ENCODE measurements around the gene SHOX. TPM values are rescaled to one million over a fixed set of nuclear protein-coding genes. Genes with fewer than 3 reads are reported as not detected.
"Not testable (repeated sequence)": the region's sequence is repeated elsewhere in the genome, so short reads cannot be mapped to it uniquely, and the experiment has no call there.

SHOX gene
- total RNA-seq, 1 donor from 2014 or later = not detected

GRCh38 chrX:619812-620531 lies 10.6 kb upstream of the SHOX start:
- intact Hi-C loops (cut with DNase I) = no loop called here
- no peak for ATAC-seq (ENCODE audit: poor library complexity)
- DNase-seq = no peak

- no peak for ATAC-seq (ENCODE audit: poor library complexity)
- intact Hi-C loops (cut with DNase I) = no loop called here
- no peak for DNase-seq
Measured at GRCh38 chrX:621705-622503, 8.7 kb upstream of the SHOX start.

GRCh38 chrX:622802-623201 lies 7.8 kb upstream of the SHOX start:
- intact Hi-C loops (cut with DNase I) = not testable (repeated sequence)

GRCh38 chrX:623268-623598 lies 7.4 kb upstream of the SHOX start:
- ATAC-seq (ENCODE audit: poor library complexity) = no peak
- no peak for DNase-seq
- intact Hi-C loops (cut with DNase I) = no loop called here

More at GRCh38 chrX:622802-623201, 7.8 kb upstream of the SHOX start:
- ATAC-seq (ENCODE audit: poor library complexity); DNase-seq: not testable (repeated sequence)

- ATAC-seq (ENCODE audit: poor library complexity) = no peak
- no peak for DNase-seq
- intact Hi-C loops (cut with DNase I) = no loop called here
Measured at GRCh38 chrX:623599-624315, 6.8 kb upstream of the SHOX start.

- intact Hi-C loops (cut with DNase I) = no loop called here
- no peak for ATAC-seq (ENCODE audit: poor library complexity)
- DNase-seq = no peak
Measured at GRCh38 chrX:625137-625691, 5.4 kb upstream of the SHOX start.

GRCh38 chrX:626047-626446 lies 4.5 kb upstream of the SHOX start:
- intact Hi-C loops (cut with DNase I); DNase-seq; ATAC-seq (ENCODE audit: poor library complexity): not testable (repeated sequence)

- ATAC-seq (ENCODE audit: poor library complexity) (no peak), DNase-seq (no peak)
- intact Hi-C loops (cut with DNase I) = no loop called here
Measured at GRCh38 chrX:626745-627509, 3.7 kb upstream of the SHOX start.

- no peak for ATAC-seq (ENCODE audit: poor library complexity)
- DNase-seq = no peak
- intact Hi-C loops (cut with DNase I) = no loop called here
Measured at GRCh38 chrX:627510-627981, 3.0 kb upstream of the SHOX start.

- DNase-seq (no peak), ATAC-seq (ENCODE audit: poor library complexity) (no peak)
- intact Hi-C loops (cut with DNase I) = no loop called here
Measured at GRCh38 chrX:627995-628394, 2.6 kb upstream of the SHOX start.

GRCh38 chrX:629230-630006 lies 1.2 kb upstream of the SHOX start:
- no peak for ATAC-seq (ENCODE audit: poor library complexity)
- DNase-seq = no peak
- intact Hi-C loops (cut with DNase I) = no loop called here

GRCh38 chrX:630007-630611 lies 482 bp upstream of the SHOX start:
- DNase-seq (no peak), ATAC-seq (ENCODE audit: poor library complexity) (no peak)
- intact Hi-C loops (cut with DNase I) = no loop called here

GRCh38 chrX:631802-632365 lies 1.3 kb downstream of the SHOX start:
- no peak for DNase-seq
- no peak for ATAC-seq (ENCODE audit: poor library complexity)
- intact Hi-C loops (cut with DNase I) = no loop called here

- DNase-seq = no peak
- intact Hi-C loops (cut with DNase I) = no loop called here
- no peak for ATAC-seq (ENCODE audit: poor library complexity)
Measured at GRCh38 chrX:632366-633042, 1.9 kb downstream of the SHOX start.

- intact Hi-C loops (cut with DNase I) = no loop called here
- ATAC-seq (ENCODE audit: poor library complexity) (no peak), DNase-seq (no peak)
Measured at GRCh38 chrX:633043-633984, 2.7 kb downstream of the SHOX start.

Data from Right ventricle myocardium superior (tissue), 1 donor.